CD1c-positive myeloid dendritic cell (primary cell): ENCODE data around the gene PROS1.

Experiments
- DNase-seq: peaks from one replicate; pipeline ENCODE4 v3.0.0-alpha.2; 2016; ENCODE audit errors: extremely low spot score

PROS1 gene

GRCh38 chr3:93973131-93974126, at the start of gene PROS1:
Gene PROS1, minus strand, starts transcription at chr3:93973896. Its CDS starts 147 bp downstream, at chr3:93973749.
- DNase-seq: peak; percentile 86

- no peak for DNase-seq
These were observed 46.6 kb upstream of the PROS1 start for GRCh38 chr3:94020293-94020692.

GRCh38 chr3:94019659-94020058, 46.0 kb upstream of the PROS1 start:
- no peak for DNase-seq

GRCh38 chr3:94015025-94015424, 41.3 kb upstream of the PROS1 start:
- DNase-seq: no peak

- DNase-seq: no peak
These were observed 38.5 kb upstream of the PROS1 start for GRCh38 chr3:94012185-94012584.

- peak; percentile 38 for DNase-seq
These were observed 37.6 kb upstream of the PROS1 start for GRCh38 chr3:94011233-94011711.

GRCh38 chr3:94009608-94010007, 35.9 kb upstream of the PROS1 start:
- no peak for DNase-seq

GRCh38 chr3:94008253-94008652, 34.6 kb upstream of the PROS1 start:
- DNase-seq: no peak

- DNase-seq: peak; percentile 67
These were observed 30.7 kb upstream of the PROS1 start for GRCh38 chr3:94004301-94004910.

GRCh38 chr3:94001827-94002495, 28.3 kb upstream of the PROS1 start:
- no peak for DNase-seq

- no peak for DNase-seq
These were observed 27.5 kb upstream of the PROS1 start for GRCh38 chr3:94001191-94001590.

GRCh38 chr3:93994056-93994455, 20.4 kb upstream of the PROS1 start:
- no peak for DNase-seq

- no peak for DNase-seq
These were observed 18.5 kb upstream of the PROS1 start for GRCh38 chr3:93992207-93992606.

- no peak for DNase-seq
These were observed 17.9 kb upstream of the PROS1 start for GRCh38 chr3:93991631-93992030.

- DNase-seq: no peak
These were observed 15.5 kb upstream of the PROS1 start for GRCh38 chr3:93989241-93989640.

GRCh38 chr3:93988764-93989163, 15.1 kb upstream of the PROS1 start:
- no peak for DNase-seq

- DNase-seq: no peak
These were observed 14.6 kb upstream of the PROS1 start for GRCh38 chr3:93988283-93988682.

- no peak for DNase-seq
These were observed 10.9 kb upstream of the PROS1 start for GRCh38 chr3:93984618-93985017.

GRCh38 chr3:93983408-93983807, 9.7 kb upstream of the PROS1 start:
- no peak for DNase-seq

GRCh38 chr3:93981649-93982048, 8.0 kb upstream of the PROS1 start:
- no peak for DNase-seq

- peak; percentile 98 for DNase-seq
These were observed 6.4 kb upstream of the PROS1 start, which contains the start of gene ARL13B for GRCh38 chr3:93979850-93980676. Gene ARL13B, plus strand, starts transcription at chr3:93980155. Its CDS starts 269 bp downstream, at chr3:93980424.
